ENCODE results near the gene ADAMTS13. TPM values are rescaled to one million over a fixed set of nuclear protein-coding genes. Genes with fewer than 3 reads are reported as not detected.

Gene ADAMTS13
- total RNA-seq, 1 donor from 2014 or later: 2.0 TPM

DNA sequence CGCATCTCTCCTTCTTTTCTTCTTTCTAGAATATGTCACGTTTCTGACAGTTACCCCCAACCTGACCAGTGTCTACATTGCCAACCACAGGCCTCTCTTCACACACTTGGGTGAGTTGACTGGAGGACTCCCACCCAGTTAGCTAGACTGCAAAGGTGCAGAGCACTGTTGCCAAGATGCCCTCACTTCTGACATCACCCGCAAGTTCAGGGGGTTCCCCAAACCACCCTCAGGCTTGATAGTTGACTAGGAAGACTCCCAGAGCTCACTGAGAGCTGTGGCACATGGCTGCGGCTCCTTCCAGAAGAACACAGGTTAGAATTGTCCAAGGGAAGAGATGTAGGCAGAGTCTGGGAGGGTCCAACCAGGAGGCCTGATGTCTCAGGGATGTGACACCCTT is 17.2 kb downstream of the ADAMTS13 start:
- intact Hi-C loops (cut with DNase I): no loop called here
- H3K9me3 ChIP-seq: no peaks in the 10 kb centered on the region
- H3K4me1 ChIP-seq: no peaks in the 10 kb centered on the region
- no peak for DNase-seq
- H3K27me3 ChIP-seq: no peaks in the 10 kb centered on the region
- no peaks in the 10 kb centered on the region for H3K36me3 ChIP-seq
- no peak overlapping the region for H3K27ac ChIP-seq
- TF ChIP-seq, protein P1, sequence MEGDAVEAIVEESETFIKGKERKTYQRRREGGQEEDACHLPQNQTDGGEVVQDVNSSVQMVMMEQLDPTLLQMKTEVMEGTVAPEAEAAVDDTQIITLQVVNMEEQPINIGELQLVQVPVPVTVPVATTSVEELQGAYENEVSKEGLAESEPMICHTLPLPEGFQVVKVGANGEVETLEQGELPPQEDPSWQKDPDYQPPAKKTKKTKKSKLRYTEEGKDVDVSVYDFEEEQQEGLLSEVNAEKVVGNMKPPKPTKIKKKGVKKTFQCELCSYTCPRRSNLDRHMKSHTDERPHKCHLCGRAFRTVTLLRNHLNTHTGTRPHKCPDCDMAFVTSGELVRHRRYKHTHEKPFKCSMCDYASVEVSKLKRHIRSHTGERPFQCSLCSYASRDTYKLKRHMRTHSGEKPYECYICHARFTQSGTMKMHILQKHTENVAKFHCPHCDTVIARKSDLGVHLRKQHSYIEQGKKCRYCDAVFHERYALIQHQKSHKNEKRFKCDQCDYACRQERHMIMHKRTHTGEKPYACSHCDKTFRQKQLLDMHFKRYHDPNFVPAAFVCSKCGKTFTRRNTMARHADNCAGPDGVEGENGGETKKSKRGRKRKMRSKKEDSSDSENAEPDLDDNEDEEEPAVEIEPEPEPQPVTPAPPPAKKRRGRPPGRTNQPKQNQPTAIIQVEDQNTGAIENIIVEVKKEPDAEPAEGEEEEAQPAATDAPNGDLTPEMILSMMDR (IDR thresholded peaks at IDR 0.05): no peak
- H3K4me3 ChIP-seq: no peak overlapping the region
- ATAC-seq: no peak

- DNase-seq (no peak), ATAC-seq (no peak)
- intact Hi-C loops (cut with DNase I): no loop called here
These were observed 18.7 kb downstream of the ADAMTS13 start for GRCh38 chr9:133440874-133441273.

GRCh38 chr9:133441571-133441970 is 19.4 kb downstream of the ADAMTS13 start:
- Histone ChIP-seq H3K27me3 (no peaks in the 10 kb centered on the region), H3K36me3 (no peaks in the 10 kb centered on the region), H3K27ac (no peak overlapping the region), H3K9me3 (no peaks in the 10 kb centered on the region), H3K4me1 (no peaks in the 10 kb centered on the region), H3K4me3 (no peak overlapping the region)
- no peak for ATAC-seq
- intact Hi-C loops (cut with DNase I): no loop called here
- TF ChIP-seq, protein P1 (IDR thresholded peaks at IDR 0.05): no peak
- no peak for DNase-seq

More at GRCh38 chr9:133440874-133441273, 18.7 kb downstream of the ADAMTS13 start:
- no peaks in the 10 kb centered on the region for H3K4me1 ChIP-seq
- no peaks in the 10 kb centered on the region for H3K27me3 ChIP-seq
- H3K36me3 ChIP-seq: no peaks in the 10 kb centered on the region
- H3K9me3 ChIP-seq: no peaks in the 10 kb centered on the region
- no peak overlapping the region for H3K27ac ChIP-seq
- TF ChIP-seq, protein P1 (IDR thresholded peaks at IDR 0.05): no peak
- no peak overlapping the region for H3K4me3 ChIP-seq

GRCh38 chr9:133443248-133443647 is 21.1 kb downstream of the ADAMTS13 start:
- DNase-seq (no peak), ATAC-seq (no peak)
- H3K9me3 ChIP-seq: no peaks in the 10 kb centered on the region
- TF ChIP-seq, protein P1 (IDR thresholded peaks at IDR 0.05): no peak
- no peaks in the 10 kb centered on the region for H3K36me3 ChIP-seq
- intact Hi-C loops (cut with DNase I): no loop called here
- no peak overlapping the region for H3K27ac ChIP-seq
- no peak overlapping the region for H3K4me3 ChIP-seq
- no peaks in the 10 kb centered on the region for H3K4me1 ChIP-seq
- H3K27me3 ChIP-seq: no peaks in the 10 kb centered on the region

DNA sequence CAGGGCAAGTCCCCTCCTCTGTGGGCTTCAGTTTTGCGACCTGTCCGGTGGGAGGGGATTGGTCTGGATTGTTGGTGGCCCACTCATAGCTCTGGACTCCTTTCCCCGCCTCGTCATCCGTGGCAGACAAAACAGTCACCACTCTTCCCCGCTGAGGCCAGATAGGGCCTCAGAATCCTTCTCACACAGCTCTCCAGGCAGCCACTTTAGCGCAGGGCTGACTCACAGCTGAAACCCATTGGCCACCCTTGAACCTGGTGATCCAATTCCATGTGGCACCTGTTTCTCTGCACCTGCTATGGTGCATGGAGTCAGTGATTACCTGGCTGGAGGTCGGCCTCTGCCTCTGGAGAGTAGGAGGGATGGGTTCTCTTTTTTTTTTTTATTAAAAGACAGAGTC is 21.8 kb downstream of the ADAMTS13 start:
- DNase-seq (no peak), ATAC-seq (no peak)
- Histone ChIP-seq H3K27me3 (no peaks in the 10 kb centered on the region), H3K4me1 (no peaks in the 10 kb centered on the region), H3K4me3 (no peak overlapping the region), H3K27ac (no peak overlapping the region), H3K9me3 (no peaks in the 10 kb centered on the region), H3K36me3 (no peaks in the 10 kb centered on the region)
- TF ChIP-seq, protein P1 (IDR thresholded peaks at IDR 0.05): no peak
- intact Hi-C loops (cut with DNase I): no loop called here

All from upper lobe of right lung (tissue), 1 donor.